Hippocampal formation (tissue), 2 donors: ENCODE results near the gene TRPM3.
A peak's percentile ranks its signal among the peaks of the same experiment; 100 is the strongest.

Experiments
- DNase-seq, 2 donors: peaks; one replicate each; lab custom pipeline; 2025; lab: John Stamatoyannopoulos, UW

The TRPM3 gene

DNA sequence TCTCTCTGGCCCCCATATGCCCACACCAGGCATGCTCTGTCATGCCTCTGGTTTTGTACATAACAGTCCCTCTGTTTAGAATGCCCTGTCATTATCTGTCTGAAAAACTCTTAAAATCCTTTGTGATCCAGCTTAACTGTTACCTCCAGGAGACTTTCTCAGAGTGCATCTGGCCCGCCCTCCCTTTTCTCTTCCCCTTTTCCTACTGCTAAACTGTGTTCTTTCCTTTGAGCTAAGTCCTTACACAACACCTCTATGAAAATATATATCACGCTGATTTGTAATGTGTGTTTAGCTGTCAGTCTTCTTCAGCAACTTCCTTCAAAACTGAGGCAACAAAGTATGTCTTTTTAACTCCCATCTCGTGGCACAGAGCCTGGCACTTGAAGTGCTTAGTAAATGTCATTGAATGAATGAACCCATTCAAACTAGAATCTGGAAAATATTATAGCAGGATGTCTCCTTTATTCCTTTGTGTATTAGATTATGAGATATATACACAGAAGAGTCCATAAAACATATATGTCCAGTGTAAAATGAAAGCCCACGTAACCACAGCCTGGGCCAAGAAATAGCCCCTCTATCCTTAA lies 540.7 kb downstream of the TRPM3 start:
- no peak for DNase-seq

DNA sequence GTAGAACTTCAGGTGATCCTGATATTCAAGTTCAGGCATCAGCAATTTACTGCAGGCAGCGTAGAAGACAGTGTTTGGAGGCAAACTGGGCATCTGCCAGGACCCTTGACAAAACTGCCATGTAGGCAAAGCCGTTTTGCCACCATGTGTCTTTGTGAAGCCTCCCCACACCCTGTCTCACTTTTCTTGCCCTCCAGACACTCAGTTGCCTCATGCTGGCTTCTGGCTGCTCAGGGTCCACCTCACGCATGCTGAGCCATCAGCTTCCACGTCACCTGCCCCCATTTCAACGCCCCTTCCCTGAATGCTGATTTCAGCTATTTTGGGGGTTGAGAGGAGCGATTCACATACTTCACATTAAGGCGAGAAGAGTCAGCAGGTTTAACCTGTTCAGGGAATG lies 541.7 kb downstream of the TRPM3 start:
- no peak for DNase-seq

DNA sequence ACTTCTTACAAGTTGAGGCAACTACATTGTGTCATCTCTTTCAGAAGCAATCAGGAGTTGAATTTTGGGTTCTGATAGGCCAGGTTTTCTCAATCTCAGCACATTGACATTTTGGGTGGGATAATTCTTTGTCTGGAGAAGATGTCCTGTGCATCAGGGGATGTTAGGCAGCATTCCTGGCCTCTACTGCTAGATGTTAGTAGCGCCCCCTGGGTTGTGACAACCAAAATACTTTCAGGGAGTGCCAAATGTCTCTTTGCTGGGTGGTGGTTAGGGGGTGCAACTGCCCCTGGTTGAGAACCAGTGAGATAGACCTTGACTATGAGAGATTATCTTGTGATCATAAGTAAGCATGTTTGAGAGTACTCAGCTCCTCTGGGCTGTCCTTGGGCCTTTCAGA lies 542.7 kb downstream of the TRPM3 start:
- DNase-seq, result no peak

DNA sequence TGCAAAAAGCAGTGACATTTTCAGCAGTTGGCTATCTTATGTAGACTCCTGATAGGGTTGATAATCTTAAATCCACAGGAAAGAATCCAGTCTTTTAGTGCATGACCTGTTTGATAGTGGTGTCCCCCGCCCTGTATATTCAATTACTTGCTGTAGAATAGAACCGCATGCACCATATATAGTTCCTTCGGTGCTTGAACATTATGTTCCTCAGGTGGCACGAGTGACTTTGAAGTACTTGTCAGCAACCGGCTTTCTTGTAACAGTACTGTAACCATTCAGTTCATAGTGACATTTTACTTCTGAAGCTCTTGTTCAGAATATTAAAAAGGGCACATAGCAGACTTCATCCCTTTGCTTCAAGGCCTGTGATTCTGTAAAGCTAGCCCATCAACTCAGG lies 543.8 kb downstream of the TRPM3 start:
- DNase-seq, result no peak

DNA sequence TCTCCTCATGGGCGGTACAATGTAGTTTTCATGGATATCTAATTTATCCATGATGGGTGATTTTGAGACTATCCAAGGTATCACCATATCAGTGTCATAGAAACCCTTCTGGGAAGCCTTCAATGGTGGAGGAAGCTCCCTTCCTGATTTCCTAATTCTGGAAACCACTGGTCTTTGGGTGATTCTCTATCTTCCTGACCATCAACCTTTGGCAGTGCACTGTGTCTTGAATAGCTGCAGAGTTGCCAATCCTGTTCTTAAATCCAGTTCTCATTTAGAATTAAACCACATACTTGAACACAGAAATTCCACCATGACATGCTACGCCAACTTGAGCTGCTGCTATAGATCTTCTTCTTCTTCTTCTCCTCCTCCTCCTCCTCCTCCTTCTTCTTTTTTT lies 545.3 kb downstream of the TRPM3 start:
- no peak for DNase-seq

DNA sequence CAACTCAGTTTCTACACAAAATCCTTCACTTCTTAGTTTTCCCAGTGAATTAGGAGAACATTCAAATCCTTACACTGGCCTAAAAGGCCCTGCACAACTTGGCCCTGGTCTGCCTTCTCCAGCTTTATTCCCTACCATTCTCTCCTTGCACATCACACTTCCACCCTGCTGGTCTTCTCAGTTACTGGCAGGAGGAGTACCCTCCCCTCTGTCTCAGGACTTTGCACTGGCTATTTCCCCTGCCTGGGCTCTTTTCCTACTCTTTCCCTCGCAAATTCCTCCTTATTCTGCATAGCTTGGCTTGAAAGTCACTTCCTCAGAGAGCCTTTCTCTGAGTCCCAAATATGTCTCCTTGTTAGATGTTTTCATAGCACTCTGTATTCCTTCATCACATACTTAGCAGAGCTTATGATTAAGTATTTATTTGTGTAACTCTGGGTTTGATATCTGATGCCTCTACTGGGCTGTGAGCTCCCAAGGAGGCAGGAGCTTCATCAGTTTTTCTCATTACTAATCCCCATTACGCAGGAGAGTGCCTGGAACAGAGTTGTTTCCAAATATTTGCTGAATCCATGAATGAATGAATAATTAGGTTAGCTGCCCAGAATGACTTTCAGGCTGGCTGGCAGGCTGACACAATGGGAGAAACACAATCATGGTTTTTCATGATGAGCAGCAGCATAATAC lies 547.1 kb downstream of the TRPM3 start:
- peak in 1 of 2 donors; percentile 26 for DNase-seq

DNA sequence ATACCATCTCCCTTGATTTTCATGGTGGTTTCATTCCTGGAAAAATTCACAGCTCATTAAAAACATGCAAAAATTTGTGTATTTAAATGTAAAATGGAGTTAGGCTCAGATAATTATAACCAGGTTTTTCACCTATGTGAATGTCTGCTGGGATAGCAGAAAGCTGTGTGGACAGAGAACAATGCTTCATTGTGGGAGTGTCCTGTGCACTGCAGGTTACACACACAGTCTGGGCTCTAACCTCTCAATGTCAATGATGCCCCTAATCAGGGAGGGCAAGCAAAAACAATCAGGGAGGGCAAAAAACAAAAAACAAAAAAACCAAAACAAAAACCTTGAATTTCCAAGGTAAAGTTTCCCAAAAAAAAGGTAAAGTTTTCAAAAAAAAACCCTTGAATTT lies 548.1 kb downstream of the TRPM3 start:
- no peak for DNase-seq

DNA sequence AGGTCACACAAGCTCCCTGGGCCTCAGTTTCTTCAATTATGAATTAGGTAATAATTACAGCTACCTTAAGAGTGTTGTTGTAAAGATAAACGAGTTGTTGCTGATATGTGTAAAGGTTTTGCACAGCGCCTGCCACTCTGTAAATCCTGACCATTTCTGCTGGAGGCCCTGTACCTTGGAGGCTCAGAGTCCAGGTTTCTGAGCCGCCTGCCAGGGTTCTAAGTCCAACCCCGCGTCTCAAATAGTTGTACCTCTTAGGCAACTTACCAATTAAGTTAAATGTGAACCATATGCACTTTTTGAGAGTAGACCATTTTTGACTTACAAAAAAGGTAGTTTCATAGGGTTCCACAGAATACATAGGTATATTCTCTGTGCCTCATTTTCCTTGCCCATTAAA lies 550.2 kb downstream of the TRPM3 start:
- no peak for DNase-seq

DNA sequence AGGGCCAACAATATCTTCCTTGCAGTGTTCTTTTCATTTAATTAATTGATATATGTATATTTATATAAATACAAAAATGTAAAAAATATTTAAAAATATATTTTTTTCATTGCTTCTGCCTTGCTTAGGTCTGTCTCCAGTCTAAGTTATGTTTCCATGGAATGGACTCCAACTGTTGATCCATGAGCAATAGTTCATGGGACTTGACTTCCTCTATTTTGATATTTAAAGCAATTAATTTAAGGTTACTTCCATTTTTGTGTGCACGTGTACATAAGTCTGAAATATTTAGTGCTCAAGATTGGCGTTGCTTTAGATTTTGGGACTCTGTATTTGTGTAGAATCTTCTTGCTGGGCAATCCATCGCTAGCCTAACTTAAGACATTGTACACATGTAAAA lies 551.6 kb downstream of the TRPM3 start:
- no peak for DNase-seq

DNA sequence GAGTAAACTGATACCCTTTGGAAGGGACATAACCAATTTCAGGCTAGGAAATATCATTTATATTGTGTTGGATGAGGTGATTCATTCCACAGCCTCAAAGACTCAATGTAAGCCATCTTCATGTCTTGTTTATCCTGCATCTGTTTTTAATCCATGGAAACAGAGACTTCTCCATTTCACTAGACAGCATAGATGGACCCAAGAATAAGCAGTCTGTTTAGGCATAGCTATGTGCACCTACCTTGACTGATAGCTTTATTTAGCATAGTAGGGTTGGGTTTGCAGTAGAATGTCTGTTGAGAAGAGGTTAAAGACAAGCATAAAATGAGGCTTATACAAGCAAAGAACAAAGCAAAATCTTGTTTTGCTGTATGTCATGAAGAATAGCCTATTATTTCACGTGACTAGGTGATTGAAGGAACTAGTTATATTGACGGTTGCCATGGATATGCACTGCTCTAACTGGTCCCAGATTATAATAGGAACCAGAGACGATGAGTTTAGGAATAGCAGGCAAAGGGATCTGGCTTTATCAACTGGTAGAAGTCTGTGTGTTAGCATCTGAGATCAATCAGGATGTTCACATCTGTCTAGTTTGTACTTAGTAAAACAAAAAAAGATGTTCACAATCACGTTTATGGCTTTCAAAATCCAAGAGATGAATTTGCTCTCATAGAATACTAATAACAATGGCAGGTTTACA lies 552.2 kb downstream of the TRPM3 start:
- no peak for DNase-seq

DNA sequence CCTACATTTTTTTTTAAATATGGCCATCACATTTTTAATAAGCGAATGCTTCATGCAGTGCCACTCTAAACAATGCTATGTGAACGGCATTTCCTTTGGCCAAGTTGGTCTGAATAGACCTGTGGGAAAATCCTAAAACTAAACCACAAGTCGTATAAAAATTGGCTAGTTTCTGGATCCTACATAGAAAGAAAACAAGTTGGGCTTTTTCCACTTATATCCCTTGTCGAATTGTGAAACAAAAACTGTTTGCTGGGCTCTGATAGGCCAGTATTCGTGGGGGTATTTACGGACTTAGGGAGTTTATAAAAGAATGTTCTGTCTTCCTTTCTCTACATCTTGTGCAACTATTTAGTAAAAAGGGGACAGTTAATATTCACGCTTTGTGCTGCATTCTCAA lies 553.9 kb downstream of the TRPM3 start:
- no peak for DNase-seq

DNA sequence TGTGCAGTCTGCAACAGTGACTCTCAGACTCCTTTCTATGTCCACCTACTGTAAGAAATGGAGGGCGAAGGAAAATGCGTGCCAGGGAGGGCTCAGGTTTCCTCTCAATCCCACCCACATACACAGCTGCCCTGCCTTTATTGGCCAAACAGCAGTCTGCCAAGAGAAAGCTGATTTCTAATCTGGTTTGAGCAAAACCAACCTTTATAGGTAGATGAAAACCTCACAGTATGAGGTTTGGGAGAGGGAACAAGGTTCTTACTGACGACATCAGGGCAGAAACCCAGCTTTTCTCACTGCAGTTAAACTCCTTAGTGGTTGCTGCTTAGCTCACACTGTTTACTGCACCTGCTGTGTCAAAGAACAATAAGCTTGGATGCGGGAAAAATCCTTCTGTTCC lies 554.7 kb downstream of the TRPM3 start:
- DNase-seq, result no peak

DNA sequence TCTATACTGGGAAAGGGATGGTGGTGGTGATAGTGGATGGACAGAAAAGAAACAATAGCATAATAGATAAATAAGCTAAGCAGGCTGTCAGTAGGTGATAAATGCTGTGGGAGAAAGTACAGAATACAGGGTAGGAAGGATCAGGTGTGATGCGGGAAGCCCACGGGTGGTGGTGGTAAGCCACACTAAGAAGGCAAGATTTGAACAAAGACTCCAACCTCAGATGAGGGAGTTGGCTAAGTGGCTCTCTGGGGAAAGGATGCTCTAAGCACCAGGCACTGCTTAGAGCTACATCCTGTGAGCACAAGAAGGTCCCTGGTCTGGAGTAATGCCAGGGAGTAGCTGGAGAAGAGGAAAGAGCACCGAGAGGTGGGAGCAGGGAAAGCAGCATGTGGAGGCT lies 555.4 kb downstream of the TRPM3 start:
- no peak for DNase-seq

DNA sequence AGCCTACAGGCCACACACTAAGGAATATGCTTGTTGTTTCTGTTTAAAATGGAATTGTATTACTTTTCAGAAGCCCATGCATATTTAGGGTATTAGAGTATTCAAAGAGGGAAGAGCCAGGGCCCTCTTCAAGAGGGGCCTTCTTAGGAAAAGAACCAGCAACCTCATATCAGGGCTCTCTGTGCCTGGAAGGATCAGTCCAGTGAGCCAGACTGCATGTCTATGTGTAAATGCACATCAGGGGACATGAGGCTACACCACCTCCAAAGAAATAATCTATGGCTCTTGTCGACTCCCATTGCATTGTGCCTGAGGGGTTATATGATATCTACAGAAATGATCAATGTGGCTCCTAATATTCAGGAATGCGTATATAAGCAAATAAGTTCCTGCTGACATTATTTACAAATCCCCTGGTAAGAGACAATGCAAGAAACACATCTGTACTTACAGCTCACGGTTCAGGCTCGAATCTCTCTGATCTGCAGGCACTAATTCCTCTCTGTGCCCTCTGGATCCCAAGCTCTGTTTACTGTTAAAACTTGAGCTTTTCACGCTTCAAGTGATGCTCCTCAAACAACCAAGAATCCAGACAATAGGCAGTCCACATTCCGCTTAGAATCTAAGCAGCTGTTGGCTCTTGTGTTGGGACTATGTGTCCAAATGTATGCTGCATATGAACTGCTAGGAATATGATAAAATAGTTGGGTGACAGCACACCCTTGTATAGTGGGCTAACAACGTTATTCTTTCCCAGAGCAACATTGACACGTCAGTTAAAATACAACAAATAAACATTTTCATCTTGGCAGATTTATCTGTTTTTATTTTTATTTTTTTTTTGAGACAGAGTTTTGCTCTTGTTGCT lies 556.7 kb downstream of the TRPM3 start:
- no peak for DNase-seq

DNA sequence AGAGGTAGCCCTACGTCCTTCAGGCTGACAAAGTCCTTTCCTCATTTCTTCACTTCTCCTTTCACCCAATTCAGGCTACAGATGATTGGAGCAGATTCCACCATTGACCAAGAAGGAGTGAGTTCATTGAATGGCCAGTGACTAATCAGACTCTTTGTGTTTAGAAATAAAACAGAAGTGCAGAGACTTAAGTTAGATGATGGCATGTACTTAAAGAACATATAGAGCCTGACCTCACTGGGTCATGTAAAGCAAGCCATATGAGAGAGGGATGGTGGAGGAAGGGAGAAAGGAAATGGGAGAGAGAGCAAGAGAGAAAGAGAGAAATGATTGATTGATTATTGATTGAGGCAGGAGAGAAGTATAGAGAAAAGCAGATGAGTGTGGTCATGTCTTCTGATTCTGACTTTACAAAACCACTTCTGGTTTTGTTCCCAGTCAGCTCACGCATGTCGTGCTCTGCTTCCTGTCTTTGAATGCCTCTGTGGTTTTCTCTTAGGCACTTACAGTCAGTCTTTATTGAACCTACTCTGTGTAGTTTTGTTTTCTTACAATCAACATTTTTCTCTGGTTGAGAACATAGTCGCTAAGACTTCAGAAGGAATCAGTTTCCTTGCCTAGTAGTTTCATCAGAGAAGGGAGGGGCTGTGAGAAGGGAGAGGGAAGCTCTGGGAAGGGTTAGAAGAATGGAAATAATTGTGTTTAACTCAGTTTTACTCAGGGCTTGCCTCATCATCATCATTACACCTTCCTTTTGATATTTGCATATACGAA lies 557.8 kb downstream of the TRPM3 start:
- no peak for DNase-seq

DNA sequence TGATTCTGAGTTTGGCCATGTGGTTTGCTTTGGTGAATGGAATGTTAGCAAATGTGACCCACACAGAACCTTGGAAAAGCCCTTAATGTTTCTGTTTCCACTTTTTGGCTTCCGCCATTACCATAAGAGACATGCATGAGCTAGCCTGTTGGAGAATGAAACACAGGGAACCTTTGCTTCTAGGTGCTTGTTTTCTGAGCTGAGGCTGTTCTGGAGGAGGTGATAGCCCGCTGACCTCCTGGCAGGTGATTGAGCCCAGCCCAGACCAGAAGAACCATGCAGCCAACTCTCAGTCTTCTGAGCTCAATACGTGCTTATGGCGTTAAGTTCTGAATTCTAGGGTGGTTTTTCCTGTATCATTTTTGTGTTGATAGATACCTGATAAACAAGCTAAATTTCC lies 558.4 kb downstream of the TRPM3 start:
- no peak for DNase-seq

DNA sequence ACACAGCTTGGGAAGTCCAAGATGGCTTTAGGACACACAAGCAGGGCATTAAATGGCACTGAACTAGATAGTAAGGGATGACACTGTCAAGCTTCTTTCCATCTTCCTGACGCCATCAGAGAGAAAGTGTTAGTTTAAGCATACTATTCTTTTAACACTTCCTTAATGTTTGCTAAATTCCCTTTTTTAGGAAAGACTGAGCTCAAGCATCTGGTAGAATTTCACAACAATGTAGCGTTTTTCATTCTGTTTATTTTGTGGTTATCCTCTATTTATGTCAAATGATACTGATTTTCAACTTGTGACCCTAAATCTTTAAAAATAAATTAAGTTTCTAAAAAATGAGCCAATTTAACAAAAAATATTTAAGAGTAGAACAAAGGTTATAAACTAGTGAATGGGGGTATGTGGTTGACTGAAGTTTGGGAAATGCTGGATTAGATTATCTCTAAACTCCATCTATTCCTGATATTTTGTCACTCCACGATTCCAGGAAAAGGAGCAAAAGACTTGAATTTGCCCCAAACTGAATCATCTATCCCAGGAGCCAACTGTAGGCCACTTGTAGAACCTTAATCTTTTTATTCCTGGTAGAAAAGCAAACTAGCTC lies 559.5 kb downstream of the TRPM3 start:
- no peak for DNase-seq

DNA sequence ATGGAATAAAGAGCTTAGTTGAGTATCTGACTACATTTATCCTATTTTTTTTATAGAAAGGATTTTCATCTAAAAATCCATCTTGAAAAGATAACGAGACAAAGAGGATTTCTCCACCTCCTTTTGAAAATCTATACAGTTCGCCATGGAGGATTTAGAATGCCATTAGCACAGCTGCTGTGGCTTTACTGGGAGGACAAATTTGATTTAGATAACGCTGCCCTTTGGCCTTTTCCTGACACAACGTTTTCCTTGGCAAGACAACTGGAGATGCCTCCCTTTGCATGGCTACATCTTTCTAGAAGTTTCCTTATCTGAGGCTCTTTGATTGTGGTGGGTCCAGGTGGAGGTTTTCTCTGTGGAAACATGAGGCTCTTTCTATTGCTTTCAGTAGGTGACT lies 560.3 kb downstream of the TRPM3 start:
- DNase-seq, result no peak

DNA sequence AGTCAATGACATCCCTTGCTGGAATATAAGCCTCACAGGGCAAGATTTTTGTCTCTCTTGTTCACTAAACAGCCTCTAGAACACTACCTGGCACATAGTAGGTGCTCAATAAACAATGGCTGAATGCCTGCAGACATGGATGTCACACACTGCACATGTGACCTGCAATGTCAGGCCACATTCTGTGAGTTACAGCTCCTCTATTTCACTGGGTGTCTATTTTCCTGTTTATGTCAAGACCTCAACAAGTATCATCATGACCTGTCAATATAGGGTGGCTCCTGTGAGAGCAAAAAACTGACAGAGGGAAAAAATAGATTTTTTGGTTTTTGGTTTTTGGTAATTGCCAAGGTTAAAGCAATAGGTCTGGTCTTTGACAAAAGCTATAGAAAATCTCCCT lies 562.3 kb downstream of the TRPM3 start:
- DNase-seq, result no peak

DNA sequence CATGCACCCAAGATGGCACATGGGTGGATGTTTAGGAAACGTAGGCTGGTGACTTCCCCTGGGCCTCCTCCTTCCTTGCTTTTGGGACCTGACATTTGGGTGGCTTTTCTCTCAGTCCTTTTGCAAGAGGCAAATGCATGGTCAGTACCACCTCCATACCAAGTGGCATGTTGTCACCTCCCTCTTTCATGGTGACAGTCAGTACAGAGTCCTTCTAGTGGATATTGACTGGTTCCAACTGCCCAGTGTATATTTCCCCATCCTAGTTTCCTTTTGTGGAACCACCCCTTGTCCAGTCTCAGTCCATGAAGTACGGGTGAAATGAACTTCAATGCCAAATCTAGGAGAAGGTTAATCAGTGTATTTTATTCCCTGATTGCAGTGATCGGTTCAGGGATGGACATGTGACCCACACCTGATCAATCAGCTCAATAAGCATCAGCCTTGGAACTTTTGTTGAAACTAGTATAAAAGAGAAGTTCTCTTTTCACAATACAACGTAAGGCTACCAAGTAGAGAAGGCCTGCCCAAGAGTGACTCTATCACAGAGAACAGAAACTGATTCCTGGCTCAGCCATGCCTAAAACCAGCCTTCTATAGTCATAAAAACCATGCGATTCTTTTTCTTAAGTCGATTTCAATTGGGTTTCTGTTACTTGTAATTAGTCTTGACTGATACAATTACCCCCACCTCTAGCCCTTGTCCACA lies 563.6 kb downstream of the TRPM3 start:
- no peak for DNase-seq

DNA sequence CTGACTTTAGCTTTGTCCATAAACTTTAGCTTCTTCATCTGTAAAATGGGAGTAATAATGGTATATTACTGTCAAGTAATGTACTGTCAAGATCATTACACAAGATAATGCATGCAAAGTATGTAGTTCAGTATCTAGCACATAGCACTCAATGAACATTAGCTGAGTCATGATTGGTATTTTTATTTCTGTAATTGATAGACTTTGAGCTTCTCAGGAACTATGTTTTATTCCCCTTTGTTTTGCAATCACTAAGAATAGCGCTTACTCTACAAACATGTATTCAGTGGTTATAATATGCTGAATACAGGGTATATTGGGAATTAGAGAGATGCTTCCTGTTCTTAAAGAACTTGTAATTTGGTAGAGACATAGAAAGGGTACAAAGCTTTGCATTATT lies 564.6 kb downstream of the TRPM3 start:
- DNase-seq, result no peak
